GM12878 (cell line): Measurements from ENCODE around the gene ALOXE3. TPM values are rescaled to one million over a fixed set of nuclear protein-coding genes. Genes with fewer than 3 reads are reported as not detected.

Experiments
- ATAC-seq: fragments of 200-7000 bp; cut with Tn5 transposase; 3 replicates; pipeline ENCODE4 v1.9.1; 2020; ENCODE audit warnings: mild to moderate bottlenecking, moderate library complexity
- BruUV-seq: library from RNA; stranded (reverse); fragments of 400-500 nt; replicated peaks from 2 replicates; lab custom pipeline; 2021; lab: Mats Ljungman, UMichigan
- CTCF ChIA-PET: fragments of 300-600 bp; sonication (Branson Sonifier 250); formaldehyde crosslinking; extraction: SDS; loops from one replicate; lab custom pipeline; 2021; ENCODE audit warnings: inconsistent platforms; lab: Yijun Ruan, JAX
- POLR2A ChIA-PET: fragments of 350-600 bp; formaldehyde crosslinking; extraction: SDS; loops from one replicate; lab custom pipeline; 2021; ENCODE audit warnings: inconsistent platforms; lab: Charles Lee
- RAD21 ChIA-PET: fragments of 300-600 bp; sonication (Branson Sonifier 250); formaldehyde crosslinking; loops from one replicate; lab custom pipeline; 2023; ENCODE audit warnings: antibody characterized with exemption; ENCODE audit not compliant: unreplicated experiment; lab: Charles Lee
- SMC1A ChIA-PET: fragments of 300-600 bp; sonication (Branson Sonifier 250); formaldehyde crosslinking; loops from one replicate; lab custom pipeline; 2023; ENCODE audit not compliant: unreplicated experiment, uncharacterized antibody; lab: Charles Lee
- DNase-seq: peaks from one replicate; pipeline ENCODE4 v3.0.0-alpha.2; 2011; ENCODE audit warnings: low read depth, low spot score
- FAIRE-seq: peaks from 3 replicates; lab custom pipeline; 2011; peaks lifted over from hg19 to GRCh38; lab: Jason Lieb, UNC
- H2AFZ ChIP-seq: 2 replicates; pipeline ENCODE4 v1.6.0; 2011; ENCODE audit warnings: low read depth, low read length, control low read depth; ENCODE audit not compliant: control insufficient read depth
- H3K27ac ChIP-seq: 2 replicates; pipeline ENCODE4 v1.5.1; 2011; ENCODE audit warnings: control low read depth; ENCODE audit not compliant: control insufficient read depth, insufficient read depth
- H3K27me3 ChIP-seq, 2 experiments: replicated peaks in 1 of 2; 2 replicates each; pipeline versions ENCODE4 v1.6.0 to v1.6.1; 2011; ENCODE audit warnings: low read length in 1 of 2; ENCODE audit not compliant: control insufficient read depth in 2 of 2, insufficient read depth in 2 of 2
- H3K36me3 ChIP-seq, 2 experiments: 2 replicates each; pipeline ENCODE4 v1.5.1; 2011; ENCODE audit warnings: low read length in 1 of 2; ENCODE audit not compliant: control insufficient read depth in 2 of 2, insufficient read depth in 2 of 2
- H3K4me1 ChIP-seq: 2 replicates; pipeline ENCODE4 v1.6.1; 2011; ENCODE audit warnings: mild to moderate bottlenecking, low read length, moderate library complexity, mixed read lengths; ENCODE audit not compliant: control insufficient read depth, insufficient read depth
- H3K4me2 ChIP-seq: 2 replicates; pipeline ENCODE4 v1.6.0; 2011; ENCODE audit warnings: control low read depth; ENCODE audit not compliant: control insufficient read depth, insufficient read depth
- H3K4me3 ChIP-seq: fragments of 200-600 bp; sonication (generic); 2 replicates; pipeline ENCODE4 v1.5.1; 2016
- H3K79me2 ChIP-seq: 2 replicates; pipeline ENCODE4 v1.6.0; 2011; ENCODE audit warnings: low read length; ENCODE audit not compliant: control insufficient read depth, insufficient read depth
- H3K9ac ChIP-seq: 2 replicates; pipeline ENCODE4 v1.8.0; 2011; ENCODE audit warnings: low read length, control low read depth, mixed read lengths; ENCODE audit not compliant: control insufficient read depth, insufficient read depth
- H3K9me3 ChIP-seq: replicated peaks from 3 replicates; pipeline ENCODE4 v1.5.1; 2011; ENCODE audit warnings: mild to moderate bottlenecking, low read length; ENCODE audit not compliant: control insufficient read depth, insufficient read depth
- H4K20me1 ChIP-seq: 2 replicates; pipeline ENCODE4 v1.6.0; 2011; ENCODE audit not compliant: control insufficient read depth, insufficient read depth
- BACH1 ChIP-seq: fragments of 450-650 bp; IDR thresholded peaks from 2 replicates; pipeline ENCODE4 v1.6.1; 2017; ENCODE audit warnings: mild to moderate bottlenecking, borderline replicate concordance
- BHLHE40 ChIP-seq, 2 experiments: fragments of 450-650 bp in 1 of 2; IDR thresholded peaks; 2 replicates each; pipeline ENCODE4 v1.6.1; 2011 to 2017; ENCODE audit warnings: low read depth in 2 of 2, borderline replicate concordance in 1 of 2, improper control_type of control experiment in 1 of 2, low read length in 1 of 2, mild to moderate bottlenecking in 1 of 2
- CHD2 ChIP-seq: IDR thresholded peaks from 2 replicates; pipeline ENCODE4 v1.6.1; 2011; ENCODE audit warnings: low read depth, low read length, improper control_type of control experiment, borderline replicate concordance
- CREB1 ChIP-seq: IDR thresholded peaks from 2 replicates; pipeline ENCODE4 v1.6.1; 2012; ENCODE audit warnings: low read depth, mild to moderate bottlenecking, inconsistent platforms
- DPF2 ChIP-seq: fragments of 450-650 bp; IDR thresholded peaks from 2 replicates; pipeline ENCODE4 v1.6.1; 2017; ENCODE audit warnings: mild to moderate bottlenecking
- GABPA ChIP-seq: IDR thresholded peaks from 2 replicates; pipeline ENCODE4 v1.6.1; 2014; ENCODE audit warnings: antibody characterized with exemption, low read depth, mild to moderate bottlenecking, inconsistent platforms
- NFIC ChIP-seq: IDR thresholded peaks from 2 replicates; pipeline ENCODE4 v1.6.1; 2012; ENCODE audit warnings: low read depth, mild to moderate bottlenecking, inconsistent platforms, low read length, moderate library complexity
- POU2F2 ChIP-seq: IDR thresholded peaks from 3 replicates; pipeline ENCODE4 v1.6.1; 2011; ENCODE audit warnings: low read depth, mild to moderate bottlenecking, low read length, borderline replicate concordance
- RBBP5 ChIP-seq: fragments of 200-600 bp; sonication (generic); conservative IDR thresholded peaks from 2 replicates; pipeline ENCODE4 v1.6.1; 2016
- RELA ChIP-seq: fragments of 450-650 bp; IDR thresholded peaks from 2 replicates; pipeline ENCODE4 v1.8.0; 2014; ENCODE audit warnings: borderline replicate concordance; ENCODE audit not compliant: partially characterized antibody
- RUNX3 ChIP-seq: IDR thresholded peaks from 2 replicates; pipeline ENCODE4 v1.6.1; 2012; ENCODE audit warnings: low read length, inconsistent platforms
- SMAD1 ChIP-seq: fragments of 450-650 bp; IDR thresholded peaks from 2 replicates; pipeline ENCODE4 v1.6.1; 2018; ENCODE audit warnings: mild to moderate bottlenecking, low read depth; ENCODE audit not compliant: partially characterized antibody
- SRF ChIP-seq, 2 experiments: IDR thresholded peaks; 2 replicates each; pipeline ENCODE4 v1.6.1; 2011; ENCODE audit warnings: low read depth in 2 of 2, low read length in 2 of 2, mild to moderate bottlenecking in 1 of 2, moderate library complexity in 1 of 2
- YY1 ChIP-seq: IDR thresholded peaks from 2 replicates; pipeline ENCODE4 v1.6.1; 2011; ENCODE audit warnings: low read depth, mild to moderate bottlenecking, low read length
- ZNF217 ChIP-seq: fragments of 450-650 bp; IDR thresholded peaks from 2 replicates; pipeline ENCODE4 v1.6.1; 2017; ENCODE audit warnings: antibody characterized with exemption, mild to moderate bottlenecking
- WGBS: methylation state at CpG from one replicate; pipeline ENCODE4 v1.1.6; 2016; ENCODE audit warnings: low lambda C conversion rate; ENCODE audit not compliant: insufficient replicate concordance, insufficient coverage; ENCODE audit errors: missing lambda C conversion rate; 5-methylcytosine and 5-hydroxymethylcytosine counted together
- in situ Hi-C: fragments of 300-500 bp; cut with MboI; formaldehyde crosslinking; loops from 9 replicates; pipeline ENCODE4 v1.14.3; 2018; ENCODE audit warnings: mixed read lengths
- intact Hi-C: fragments of 100-400 bp; cut with micrococcal nuclease; formaldehyde crosslinking; loops from one replicate; pipeline ENCODE4 v1.14.2; 2022; ENCODE audit not compliant: unreplicated experiment
- polyA plus RNA-seq, 11 experiments: library from polyadenylated mRNA; depleted of rRNA in 4 of 11; unstranded in 6 of 11; stranded (reverse) in 5 of 11; fragments of >200 nt; fragmentation: Nextera tagmentation in 4 of 11; fragmentation: Illumina TruSeq in 1 of 11; extraction: Ambion mirVana in 4 of 11; extraction: Trizol in 1 of 11; gene quantifications; 1 replicate in 1 of 11; 2 replicates in 10 of 11; pipeline versions ENCODE4 v1.2.1 to v1.2.3, GENCODE V29; 2011 to 2016; ENCODE audit warnings: inconsistent platforms in 2 of 11, missing spikeins in 2 of 11, low read depth in 1 of 11
- total RNA-seq, 4 experiments: library from RNA; depleted of rRNA in 3 of 4; stranded (reverse); fragments of >200 nt in 3 of 4; fragmentation: Illumina TruSeq in 1 of 4; extraction: Trizol in 1 of 4; gene quantifications; 2 replicates each; pipeline versions ENCODE4 v1.2.1 to v1.2.3, GENCODE V29; 2013 to 2021
- TF ChIP-seq, protein P1 (sequence below): fragments of 450-650 bp; IDR thresholded peaks from 2 replicates; pipeline ENCODE4 v1.6.1; 2016; ENCODE audit warnings: mild to moderate bottlenecking, moderate library complexity, borderline replicate concordance
- TF ChIP-seq, protein P2 (sequence below): IDR thresholded peaks from 2 replicates; pipeline ENCODE4 v1.6.1; 2012; ENCODE audit warnings: low read depth, low read length, improper control_type of control experiment

The ALOXE3 gene
- total and polyA plus RNA-seq, 10 of the 15 experiments (the other 5 are each of a cell fraction or from before 2014, with no cell fraction given): 0.04 TPM; not detected in 9

DNA sequence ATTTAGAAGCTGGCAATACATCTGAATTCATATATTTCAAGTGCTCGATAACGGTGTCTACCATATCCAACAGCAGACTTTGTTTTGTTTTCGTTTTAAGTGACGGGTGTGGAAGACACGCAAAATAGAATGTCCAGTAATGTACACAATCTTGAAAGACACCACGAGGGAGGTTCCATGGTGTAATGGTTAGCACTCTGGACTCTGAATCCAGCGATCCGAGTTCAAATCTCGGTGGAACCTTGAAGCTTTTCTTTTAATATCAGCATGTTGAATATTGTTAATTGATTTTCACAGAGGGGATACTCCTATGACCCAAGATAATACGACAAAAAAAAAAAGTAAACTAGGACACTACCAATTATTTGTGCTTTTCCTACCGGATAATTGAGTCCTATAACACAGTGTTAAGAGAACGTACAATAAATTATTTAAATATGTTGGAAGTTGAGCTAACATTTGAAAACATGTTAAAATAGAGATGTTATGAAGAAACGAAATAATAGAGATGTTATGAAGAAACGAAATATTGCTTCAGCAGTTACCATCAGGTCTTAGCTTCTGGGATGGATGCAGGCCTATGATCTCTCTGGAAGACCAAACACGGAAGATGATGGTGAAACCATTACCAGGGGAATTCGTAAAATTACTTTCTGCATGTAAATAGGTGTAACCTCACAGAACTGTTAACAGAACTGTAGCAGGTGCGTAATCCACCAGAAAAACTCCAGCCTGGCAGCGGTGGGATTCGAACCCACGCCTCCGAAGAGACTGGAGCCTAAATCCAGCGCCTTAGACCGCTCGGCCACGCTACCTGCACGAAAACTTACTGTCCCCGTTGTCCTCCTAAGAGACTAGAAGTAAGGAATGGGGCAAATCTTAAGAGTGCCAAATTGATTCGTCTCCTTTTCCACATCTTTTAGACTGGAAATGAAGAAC, 1.5 kb upstream of the ALOXE3 start:
- Histone ChIP-seq H3K9ac (peak overlapping the region; percentile 51; the same call in 1 of the 2 replicates), H3K36me3 (no peaks in the 10 kb centered on the region), H3K4me1 (peaks cover 35% of the 10 kb centered on the region), H4K20me1 (no peaks in the 10 kb centered on the region), H3K79me2 (no peaks in the 10 kb centered on the region), H3K27me3 (peaks cover 5 to 11% of the 10 kb centered on the region in 2 experiments), H3K4me2 (peak overlapping the region; percentile 94), H2AFZ (peak overlapping the region; percentile 39; the same call in 1 of the 2 replicates), H3K27ac (peak overlapping the region; percentile 64; the same call in 1 of the 2 replicates), H3K4me3 (peak overlapping the region; percentile 69), H3K9me3 (no peaks in the 10 kb centered on the region)
- ATAC-seq (peak; percentile 54), DNase-seq (peak; percentile 97), FAIRE-seq (peak; percentile 97)
- CTCF ChIA-PET: interaction anchor here (0.6 to 7.4 kb wide), 55 partner anchors 7 to 775 kb away, joined by 3 to 116 read pairs (median 5); partner anchors contain the start of genes BORCS6, CNTROB, CTC1 and NAA38
- in situ Hi-C loops: loop anchor here (5.0 kb wide), 1 partner anchor 177 kb away; the partner anchor contains the start of gene SLC25A35
- SMC1A ChIA-PET: interaction anchor here (0.6 to 3.7 kb wide), 35 partner anchors 10 to 798 kb away, joined by 3 to 28 read pairs (median 5); partner anchors contain the start of genes BORCS6, KCNAB3, RANGRF and SLC25A35
- POLR2A ChIA-PET: interaction anchor here (0.6 to 3.1 kb wide), 20 partner anchors 12 to 279 kb away, joined by 3 to 28 read pairs (median 5); partner anchors contain the start of genes AURKB, CNTROB, PER1 and RANGRF
- intact Hi-C loops: loop anchor here (1.0 to 5.0 kb wide), 9 partner anchors 18 to 177 kb away; partner anchors contain the start of genes CTC1 and SLC25A35
- BruUV-seq: no TSS peak
- WGBS: under 1% methylated on average over 28 of the region's 28 CpGs
- RAD21 ChIA-PET: interaction anchor here (0.6 to 3.3 kb wide), 31 partner anchors 10 to 403 kb away, joined by 3 to 40 read pairs (median 6); partner anchors contain the start of genes AURKB, BORCS6, CNTROB and CTC1
- TF ChIP-seq BACH1: peak; percentile 56; the same call in 1 of the 2 replicates
- peak; percentile 80; the same call in 1 of the 2 replicates for TF ChIP-seq ZNF217
- peak; percentile 65 for TF ChIP-seq RELA
- TF ChIP-seq CREB1: peak; percentile 60; the same call in 1 of the 2 replicates
- TF ChIP-seq, protein P1, sequence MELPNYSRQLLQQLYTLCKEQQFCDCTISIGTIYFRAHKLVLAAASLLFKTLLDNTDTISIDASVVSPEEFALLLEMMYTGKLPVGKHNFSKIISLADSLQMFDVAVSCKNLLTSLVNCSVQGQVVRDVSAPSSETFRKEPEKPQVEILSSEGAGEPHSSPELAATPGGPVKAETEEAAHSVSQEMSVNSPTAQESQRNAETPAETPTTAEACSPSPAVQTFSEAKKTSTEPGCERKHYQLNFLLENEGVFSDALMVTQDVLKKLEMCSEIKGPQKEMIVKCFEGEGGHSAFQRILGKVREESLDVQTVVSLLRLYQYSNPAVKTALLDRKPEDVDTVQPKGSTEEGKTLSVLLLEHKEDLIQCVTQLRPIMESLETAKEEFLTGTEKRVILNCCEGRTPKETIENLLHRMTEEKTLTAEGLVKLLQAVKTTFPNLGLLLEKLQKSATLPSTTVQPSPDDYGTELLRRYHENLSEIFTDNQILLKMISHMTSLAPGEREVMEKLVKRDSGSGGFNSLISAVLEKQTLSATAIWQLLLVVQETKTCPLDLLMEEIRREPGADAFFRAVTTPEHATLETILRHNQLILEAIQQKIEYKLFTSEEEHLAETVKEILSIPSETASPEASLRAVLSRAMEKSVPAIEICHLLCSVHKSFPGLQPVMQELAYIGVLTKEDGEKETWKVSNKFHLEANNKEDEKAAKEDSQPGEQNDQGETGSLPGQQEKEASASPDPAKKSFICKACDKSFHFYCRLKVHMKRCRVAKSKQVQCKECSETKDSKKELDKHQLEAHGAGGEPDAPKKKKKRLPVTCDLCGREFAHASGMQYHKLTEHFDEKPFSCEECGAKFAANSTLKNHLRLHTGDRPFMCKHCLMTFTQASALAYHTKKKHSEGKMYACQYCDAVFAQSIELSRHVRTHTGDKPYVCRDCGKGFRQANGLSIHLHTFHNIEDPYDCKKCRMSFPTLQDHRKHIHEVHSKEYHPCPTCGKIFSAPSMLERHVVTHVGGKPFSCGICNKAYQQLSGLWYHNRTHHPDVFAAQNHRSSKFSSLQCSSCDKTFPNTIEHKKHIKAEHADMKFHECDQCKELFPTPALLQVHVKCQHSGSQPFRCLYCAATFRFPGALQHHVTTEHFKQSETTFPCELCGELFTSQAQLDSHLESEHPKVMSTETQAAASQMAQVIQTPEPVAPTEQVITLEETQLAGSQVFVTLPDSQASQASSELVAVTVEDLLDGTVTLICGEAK: peak; percentile 75; the same call in 1 of the 2 replicates
- TF ChIP-seq, protein P2, sequence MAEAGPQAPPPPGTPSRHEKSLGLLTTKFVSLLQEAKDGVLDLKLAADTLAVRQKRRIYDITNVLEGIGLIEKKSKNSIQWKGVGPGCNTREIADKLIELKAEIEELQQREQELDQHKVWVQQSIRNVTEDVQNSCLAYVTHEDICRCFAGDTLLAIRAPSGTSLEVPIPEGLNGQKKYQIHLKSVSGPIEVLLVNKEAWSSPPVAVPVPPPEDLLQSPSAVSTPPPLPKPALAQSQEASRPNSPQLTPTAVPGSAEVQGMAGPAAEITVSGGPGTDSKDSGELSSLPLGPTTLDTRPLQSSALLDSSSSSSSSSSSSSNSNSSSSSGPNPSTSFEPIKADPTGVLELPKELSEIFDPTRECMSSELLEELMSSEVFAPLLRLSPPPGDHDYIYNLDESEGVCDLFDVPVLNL: no peak
- TF ChIP-seq YY1: peak; percentile 74
- TF ChIP-seq GABPA: peak; percentile 62; the same call in 1 of the 2 replicates
- peak; percentile 24; the same call in 1 of the 2 replicates for TF ChIP-seq NFIC
- no peak for TF ChIP-seq SMAD1
- no peak for TF ChIP-seq CHD2
- peak; percentile 75 for TF ChIP-seq RUNX3
- 0 out of 3 replicates have a peak, but pooled peaks have one; percentile 30 for TF ChIP-seq POU2F2
- 0 out of 2 replicates have a peak, but pooled peaks have one; percentile 49 for TF ChIP-seq DPF2
- no peak for TF ChIP-seq RBBP5
- TF ChIP-seq SRF (IDR thresholded peaks at IDR 0.05; ENCODE audit: low read depth in 2 of 2, low read length in 2 of 2): no peak
- TF ChIP-seq BHLHE40 (IDR thresholded peaks at IDR 0.05; ENCODE audit: borderline replicate concordance in 1 of 2, low read depth in 2 of 2, low read length in 1 of 2): peak in 1 of 2 experiments; percentile 56; a peak in 2 of 4 replicates
